Right lobe of liver (tissue), 4 donors: ENCODE measurements around the gene G6PD.

Source experiments
- CTCF ChIP-seq, 4 donors: fragments of 200-600 bp in 3 of 4; fragments of 450-650 bp in 1 of 4; IDR thresholded peaks; one replicate each; pipeline versions ENCODE4 v1.5.1 to v1.8.0; 2016 to 2022; ENCODE audit warnings: antibody characterized with exemption in 4 of 4, mild to moderate bottlenecking in 2 of 4
- POLR2A ChIP-seq: fragments of 450-650 bp; IDR thresholded peaks from one replicate; pipeline ENCODE4 v1.6.1; 2017; ENCODE audit warnings: antibody characterized with exemption, mild to moderate bottlenecking
- donor health status: DM: no; HTN: no; CAD: no.
- donor health status: DM: no; HTN: no; CAD: no.
- donor health status: DM: no; HTN: yes; CAD: no.

- TF ChIP-seq POLR2A (peak; percentile 73), CTCF (IDR thresholded peaks at IDR 0.05) (no peak)
These were observed 5.6 kb downstream of the G6PD start for GRCh38 chrX:154540897-154541535.
